Calu3 (cell line): ENCODE measurements around the gene TNS1. TPM values are rescaled to one million over a fixed set of nuclear protein-coding genes. Genes with fewer than 3 reads are reported as not detected.

Source experiments
- BruUV-seq: library from RNA; stranded (reverse); fragments of 400-500 nt; replicated peaks from 2 replicates; lab custom pipeline; 2021; lab: Mats Ljungman, UMichigan
- CTCF ChIA-PET: fragments of 300-600 bp; sonication (Branson Sonifier 250); formaldehyde crosslinking; loops from one replicate; lab custom pipeline; 2022; ENCODE audit warnings: antibody characterized with exemption; lab: Charles Lee
- DNase-seq: peaks from one replicate; pipeline ENCODE4 v3.0.0; 2022
- H3K27ac Mint-ChIP-seq: one replicate; pipeline ENCODE4 v1.8.0; 2022; ENCODE audit warnings: mixed read lengths; ENCODE audit not compliant: unreplicated experiment
- H3K27me3 Mint-ChIP-seq: one replicate; pipeline ENCODE4 v1.8.0; 2022; ENCODE audit warnings: mixed read lengths; ENCODE audit not compliant: unreplicated experiment
- H3K36me3 Mint-ChIP-seq: one replicate; pipeline ENCODE4 v1.8.0; 2022; ENCODE audit warnings: mild to moderate bottlenecking, moderate library complexity, mixed read lengths; ENCODE audit not compliant: insufficient read depth, unreplicated experiment
- H3K4me1 Mint-ChIP-seq: one replicate; pipeline ENCODE4 v1.8.0; 2022; ENCODE audit warnings: mild to moderate bottlenecking, low read depth, mixed read lengths; ENCODE audit not compliant: unreplicated experiment
- H3K4me3 Mint-ChIP-seq: one replicate; pipeline ENCODE4 v1.8.0; 2022; ENCODE audit warnings: mild to moderate bottlenecking, low read depth, moderate library complexity, mixed read lengths; ENCODE audit not compliant: unreplicated experiment
- H3K9me3 Mint-ChIP-seq: one replicate; pipeline ENCODE4 v1.8.0; 2022; ENCODE audit warnings: low read depth, mixed read lengths; ENCODE audit not compliant: unreplicated experiment
- CTCF ChIP-seq: fragments of 200-600 bp; IDR thresholded peaks from one replicate; pipeline ENCODE4 v1.8.0; 2022; ENCODE audit warnings: antibody characterized with exemption; ENCODE audit not compliant: unreplicated experiment
- intact Hi-C: fragments of 100-400 bp; cut with micrococcal nuclease; formaldehyde crosslinking; loops from one replicate; pipeline ENCODE4 v1.10.0; 2022; ENCODE audit not compliant: unreplicated experiment
- total RNA-seq: library from RNA; stranded (reverse); gene quantifications from 2 replicates; pipeline ENCODE4 v1.2.3, GENCODE V29; 2022

Gene TNS1
- total RNA-seq, 1 experiment from 2014 or later: 2.2 TPM

- no peak overlapping the region for H3K27ac Mint-ChIP-seq
- CTCF ChIA-PET: no interaction called here
- intact Hi-C loops: no loop called here
- H3K9me3 Mint-ChIP-seq: no peaks in the 10 kb centered on the region
- BruUV-seq: no TSS peak
- no peaks in the 10 kb centered on the region for H3K4me1 Mint-ChIP-seq
- no peak overlapping the region for H3K4me3 Mint-ChIP-seq
- no peak for DNase-seq
- peaks cover 81% of the 10 kb centered on the region for H3K27me3 Mint-ChIP-seq
- no peaks in the 10 kb centered on the region for H3K36me3 Mint-ChIP-seq
- TF ChIP-seq CTCF: no peak
Measured at GRCh38 chr2:218015586-218016521, 13.1 kb upstream of the TNS1 start.

- no TSS peak for BruUV-seq
- no peak overlapping the region for H3K4me3 Mint-ChIP-seq
- CTCF ChIA-PET: no interaction called here
Measured at GRCh38 chr2:218014706-218015585, 12.2 kb upstream of the TNS1 start.

GRCh38 chr2:218013289-218013688 lies 10.5 kb upstream of the TNS1 start:
- peaks cover 4% of the 10 kb centered on the region for H3K36me3 Mint-ChIP-seq
- intact Hi-C loops: no loop called here

More at GRCh38 chr2:218014706-218015585, 12.2 kb upstream of the TNS1 start:
- Mint-ChIP-seq H3K9me3 (no peaks in the 10 kb centered on the region), H3K27me3 (peaks cover 82% of the 10 kb centered on the region), H3K4me1 (no peaks in the 10 kb centered on the region), H3K36me3 (no peaks in the 10 kb centered on the region), H3K27ac (no peak overlapping the region)
- TF ChIP-seq CTCF: no peak
- DNase-seq: no peak
- intact Hi-C loops: no loop called here

More at GRCh38 chr2:218013289-218013688, 10.5 kb upstream of the TNS1 start:
- H3K27ac Mint-ChIP-seq: no peak overlapping the region
- no peak for TF ChIP-seq CTCF
- no TSS peak for BruUV-seq
- no peak for DNase-seq
- H3K4me1 Mint-ChIP-seq: no peaks in the 10 kb centered on the region
- CTCF ChIA-PET: interaction anchor here (1.4 kb wide), 1 partner anchor 228 kb away, joined by 4 read pairs; no protein-coding TSS in a partner anchor
- H3K4me3 Mint-ChIP-seq: no peak overlapping the region
- H3K9me3 Mint-ChIP-seq: no peaks in the 10 kb centered on the region
- peaks cover 91% of the 10 kb centered on the region for H3K27me3 Mint-ChIP-seq
